HUDEP-2 (cell line): ENCODE data around the gene PHACTR3.

Source experiments
- DNase-seq, 76 experiments: peaks; one replicate each; lab custom pipeline; 2025; ENCODE audit not compliant: unreplicated experiment in 76 of 76; lab: John Stamatoyannopoulos, UW

PHACTR3 gene

DNA sequence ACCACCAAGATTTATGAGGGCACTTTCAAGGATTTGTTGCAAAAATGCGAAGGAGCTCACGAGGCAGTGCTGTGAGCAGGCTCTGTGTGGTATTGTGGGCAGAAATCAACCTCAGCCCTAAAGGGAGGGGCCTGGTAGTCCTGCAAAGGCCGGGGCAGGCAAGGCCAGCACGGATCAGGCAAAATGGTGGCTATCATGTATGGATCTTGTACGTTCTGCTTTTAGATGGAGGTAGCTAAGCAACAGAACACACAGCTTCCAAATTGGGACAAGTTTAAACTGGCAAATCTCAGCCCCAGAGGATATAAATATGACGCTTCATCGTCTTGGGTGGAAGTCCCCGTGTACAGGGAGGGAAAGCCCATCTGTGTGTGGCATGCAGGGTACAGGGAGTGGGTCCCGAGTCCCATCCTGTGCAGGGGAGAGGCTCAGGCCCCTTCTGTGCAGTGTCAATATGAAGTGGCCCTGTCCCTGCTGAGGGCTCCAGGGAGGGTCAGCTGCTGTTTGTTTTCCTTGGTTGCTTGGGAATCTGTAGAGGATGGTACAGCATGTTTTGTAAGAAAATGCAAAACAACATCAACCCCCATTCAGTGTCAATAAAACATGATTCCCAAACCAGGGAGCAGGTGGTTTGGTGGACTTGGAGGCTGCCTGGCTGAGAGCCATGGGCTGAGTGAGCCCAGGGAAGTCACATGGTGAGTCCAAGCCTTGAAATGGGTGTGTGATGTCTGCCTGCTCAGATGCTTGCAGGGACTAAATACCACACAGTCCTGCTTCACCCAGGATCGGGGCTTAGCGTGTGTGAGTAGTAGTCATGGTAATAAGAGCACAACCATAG lies 216.1 kb downstream of the PHACTR3 start:
- DNase-seq = no peak

DNA sequence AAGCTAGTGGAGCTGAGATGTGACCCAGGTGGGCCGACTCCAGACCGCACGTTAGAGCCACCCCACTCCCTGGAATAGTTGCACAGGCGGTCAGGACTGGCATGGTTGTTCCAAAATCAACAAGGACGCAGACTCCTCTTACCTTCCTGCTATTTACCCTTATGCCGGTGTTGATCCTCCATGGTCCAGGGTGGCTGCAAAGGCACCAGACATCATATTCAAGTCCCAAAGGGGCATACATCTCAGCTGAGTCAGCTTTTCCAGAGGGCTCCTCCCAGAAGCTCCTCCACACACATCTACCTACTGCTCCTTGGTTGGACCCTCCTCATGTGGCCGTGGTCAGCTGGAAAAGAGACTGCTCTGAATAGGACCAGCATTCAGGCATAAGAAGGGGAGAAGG lies 216.9 kb downstream of the PHACTR3 start:
- DNase-seq = no peak

DNA sequence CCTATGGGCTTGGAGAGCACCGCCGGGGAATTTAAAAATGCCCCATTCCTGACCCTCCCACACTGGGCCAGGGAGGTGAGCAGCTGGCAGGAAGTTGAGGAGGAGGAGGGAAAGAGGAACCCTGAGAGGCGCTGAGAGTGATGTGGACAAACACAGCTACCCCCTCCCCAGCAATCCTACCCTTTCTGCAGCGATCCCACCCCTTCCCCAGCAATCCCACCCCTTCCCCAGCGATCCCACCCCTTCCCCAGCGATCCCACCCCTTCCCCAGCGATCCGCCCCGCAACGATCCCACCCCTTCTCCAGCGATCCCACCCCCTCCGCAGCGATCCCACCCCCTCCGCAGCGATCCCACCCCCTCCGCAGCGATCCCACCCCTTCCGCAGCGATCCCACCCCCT lies 217.4 kb downstream of the PHACTR3 start:
- DNase-seq = no peak

DNA sequence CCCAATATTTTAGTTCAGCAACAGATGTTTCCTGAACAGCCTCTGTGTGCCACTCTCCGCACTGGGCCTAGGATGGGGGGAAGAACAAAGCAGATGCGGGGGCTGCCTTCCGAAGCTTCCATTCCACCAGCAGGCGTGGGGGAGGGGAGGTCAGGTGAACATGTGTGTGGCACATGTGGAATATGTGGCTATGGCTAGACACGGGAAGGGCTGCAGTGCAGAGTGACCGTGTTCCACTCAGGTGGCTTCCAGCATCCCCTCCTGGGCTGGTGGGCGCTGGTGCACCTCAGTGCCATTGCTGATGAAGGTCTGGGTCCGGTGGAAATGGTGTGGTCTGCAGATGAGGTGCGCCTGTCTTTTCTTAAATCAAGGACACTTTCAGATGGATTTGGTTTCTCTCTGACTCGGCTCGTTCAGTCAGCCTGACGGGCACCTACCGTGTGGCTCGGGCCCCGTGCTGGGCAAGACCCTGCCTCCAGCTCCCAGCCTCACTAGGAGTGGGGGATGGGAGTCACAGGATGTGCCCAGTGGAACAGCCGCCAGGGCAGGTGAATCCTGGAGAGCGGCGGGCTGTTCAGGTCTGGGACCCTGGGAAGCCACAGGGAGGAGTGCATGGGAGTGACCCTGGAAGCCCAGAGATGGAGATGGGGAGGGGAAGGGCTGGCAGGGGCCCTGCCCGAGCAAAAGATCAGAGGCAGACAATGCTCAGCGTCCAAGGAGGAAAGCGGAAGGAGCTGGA lies 218.1 kb downstream of the PHACTR3 start:
- no peak for DNase-seq

- no peak for DNase-seq
These were observed 218.7 kb downstream of the PHACTR3 start for GRCh38 chr20:59823030-59823423.

DNA sequence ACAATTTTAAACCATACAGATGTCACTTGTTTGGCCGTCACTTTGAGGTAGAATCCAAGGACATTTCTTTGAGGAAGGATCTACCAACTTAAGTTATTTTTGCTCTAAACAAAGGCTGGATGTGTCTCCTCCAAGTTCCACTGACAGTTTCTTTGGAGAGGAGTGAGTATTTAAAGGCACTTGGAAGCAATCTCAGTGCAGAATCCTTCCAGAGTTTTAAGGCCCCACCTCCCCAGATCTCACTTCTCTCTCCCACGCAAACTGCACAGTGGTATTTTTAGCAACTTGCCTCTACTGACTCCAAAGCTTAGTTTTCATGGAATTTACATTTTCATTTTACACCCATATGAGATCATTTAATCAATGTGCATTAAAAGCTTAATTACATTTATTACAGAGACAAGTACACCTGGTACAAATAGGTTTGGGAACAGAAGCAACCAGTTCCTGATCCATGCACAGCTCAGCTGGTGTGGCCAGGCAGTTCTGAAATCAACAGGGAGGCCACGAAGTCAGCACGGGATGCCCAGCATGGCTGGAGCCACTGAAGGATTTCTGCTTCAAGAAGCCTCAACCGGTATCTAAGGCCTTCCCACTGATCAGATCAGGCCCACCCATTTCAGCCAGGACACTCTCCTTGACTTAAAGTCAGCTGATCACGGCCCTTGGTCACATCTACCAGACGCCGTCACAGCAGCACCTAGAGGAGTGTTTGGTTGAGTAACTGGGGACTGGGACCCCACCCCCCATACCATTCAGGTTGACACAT lies 219.3 kb downstream of the PHACTR3 start:
- DNase-seq = no peak

DNA sequence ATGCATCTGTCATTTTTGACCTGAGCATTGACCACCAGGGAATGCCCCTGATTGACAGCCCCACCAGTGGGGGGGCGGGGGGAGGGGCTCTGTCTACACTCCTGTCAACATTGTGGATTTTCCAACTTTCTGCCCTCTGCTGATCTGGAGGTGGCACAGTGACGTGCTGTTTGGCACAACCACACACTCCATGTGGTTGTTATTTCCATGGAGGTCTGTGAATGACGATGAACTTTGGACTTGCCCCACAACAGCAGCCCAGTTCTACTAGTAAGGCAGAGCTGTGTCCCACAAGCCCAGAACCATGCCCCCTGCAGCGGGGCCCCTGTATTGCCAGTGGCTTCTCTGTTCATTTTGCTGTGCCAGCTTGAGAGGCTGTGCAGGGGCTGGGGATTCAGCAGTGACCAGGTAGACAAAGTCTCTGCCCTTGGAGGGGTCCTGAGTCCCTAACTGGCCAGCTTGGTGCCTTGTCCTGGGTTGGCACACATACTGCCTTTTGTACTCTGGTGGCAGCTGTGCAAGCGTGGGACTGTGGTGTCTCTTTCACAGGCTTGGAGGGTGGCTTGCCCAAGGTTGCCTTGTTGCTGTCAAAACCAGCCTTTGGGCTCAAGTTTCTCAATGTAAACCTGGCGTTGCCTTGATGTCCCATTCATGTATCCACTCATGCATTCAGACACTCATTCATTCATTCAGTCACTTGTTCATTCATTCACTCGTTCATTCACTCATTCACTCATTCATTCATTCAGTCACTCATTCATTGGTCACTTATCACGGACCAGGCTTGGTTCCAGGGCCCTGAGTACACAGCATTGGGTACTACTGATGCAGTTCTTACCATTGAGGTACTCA lies 220.6 kb downstream of the PHACTR3 start:
- DNase-seq = no peak

DNA sequence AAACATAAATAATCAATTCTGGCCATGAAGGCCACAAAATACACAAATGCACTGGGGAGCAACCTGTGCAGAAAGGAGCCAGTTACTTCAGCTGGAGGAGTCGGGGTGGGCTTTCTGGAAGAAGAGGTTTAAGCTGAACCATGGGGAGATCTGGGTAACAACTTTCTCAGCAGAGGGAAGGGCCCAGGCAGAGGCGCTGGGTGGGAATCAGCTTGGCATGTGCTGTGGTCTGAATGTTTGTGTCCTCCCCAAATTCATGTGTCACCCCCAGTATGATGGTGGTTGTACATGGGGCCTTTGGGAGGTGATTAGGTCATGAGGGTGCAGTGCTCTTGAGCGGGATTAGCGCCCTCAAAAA lies 221.2 kb downstream of the PHACTR3 start:
- no peak for DNase-seq

GRCh38 chr20:59825944-59826759 lies 221.8 kb downstream of the PHACTR3 start:
- no peak for DNase-seq

DNA sequence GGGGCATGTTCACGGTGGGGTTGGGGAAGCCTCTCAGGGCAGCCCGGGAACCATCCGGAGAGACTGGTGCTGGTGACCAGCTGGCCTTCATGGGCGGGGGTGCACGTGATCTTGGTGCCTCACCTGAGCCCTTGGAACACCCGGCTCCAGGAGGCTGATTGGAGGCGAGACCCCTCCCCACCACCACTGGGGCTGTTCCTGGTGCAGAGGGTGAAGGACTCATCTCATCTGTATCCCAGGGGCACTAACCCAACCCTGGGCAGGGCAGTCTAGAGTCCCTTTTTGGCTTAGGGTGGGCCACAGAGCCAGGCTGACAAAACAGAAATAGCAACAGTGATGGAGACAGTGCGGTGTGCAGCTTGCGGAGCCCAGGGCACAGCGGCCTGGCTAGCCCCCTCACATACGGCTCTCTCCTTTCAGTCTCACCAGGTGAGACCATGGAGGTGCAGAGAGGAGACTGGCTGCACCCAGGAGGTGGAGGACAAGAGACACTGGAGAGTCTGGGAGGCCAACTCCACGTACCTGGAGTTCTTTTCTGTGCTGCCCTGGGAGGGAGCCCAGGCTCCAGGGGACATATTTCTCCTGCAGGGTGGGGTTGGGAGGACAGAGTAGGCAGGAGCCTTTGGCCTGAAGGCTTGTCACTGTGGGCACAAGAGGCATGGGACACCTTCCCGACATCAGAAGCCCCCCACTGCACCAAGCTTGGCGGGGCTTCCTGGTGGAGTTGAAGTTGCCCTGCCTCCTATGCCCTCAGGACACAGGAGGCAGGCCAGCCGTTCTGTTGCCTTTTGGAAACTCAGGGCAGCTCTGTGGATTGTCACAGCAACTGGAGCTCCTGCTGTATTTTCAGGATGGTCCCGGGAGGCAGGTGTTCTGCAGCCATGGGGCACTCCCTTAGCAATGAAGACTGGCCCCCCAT lies 223.1 kb downstream of the PHACTR3 start:
- DNase-seq = no peak

DNA sequence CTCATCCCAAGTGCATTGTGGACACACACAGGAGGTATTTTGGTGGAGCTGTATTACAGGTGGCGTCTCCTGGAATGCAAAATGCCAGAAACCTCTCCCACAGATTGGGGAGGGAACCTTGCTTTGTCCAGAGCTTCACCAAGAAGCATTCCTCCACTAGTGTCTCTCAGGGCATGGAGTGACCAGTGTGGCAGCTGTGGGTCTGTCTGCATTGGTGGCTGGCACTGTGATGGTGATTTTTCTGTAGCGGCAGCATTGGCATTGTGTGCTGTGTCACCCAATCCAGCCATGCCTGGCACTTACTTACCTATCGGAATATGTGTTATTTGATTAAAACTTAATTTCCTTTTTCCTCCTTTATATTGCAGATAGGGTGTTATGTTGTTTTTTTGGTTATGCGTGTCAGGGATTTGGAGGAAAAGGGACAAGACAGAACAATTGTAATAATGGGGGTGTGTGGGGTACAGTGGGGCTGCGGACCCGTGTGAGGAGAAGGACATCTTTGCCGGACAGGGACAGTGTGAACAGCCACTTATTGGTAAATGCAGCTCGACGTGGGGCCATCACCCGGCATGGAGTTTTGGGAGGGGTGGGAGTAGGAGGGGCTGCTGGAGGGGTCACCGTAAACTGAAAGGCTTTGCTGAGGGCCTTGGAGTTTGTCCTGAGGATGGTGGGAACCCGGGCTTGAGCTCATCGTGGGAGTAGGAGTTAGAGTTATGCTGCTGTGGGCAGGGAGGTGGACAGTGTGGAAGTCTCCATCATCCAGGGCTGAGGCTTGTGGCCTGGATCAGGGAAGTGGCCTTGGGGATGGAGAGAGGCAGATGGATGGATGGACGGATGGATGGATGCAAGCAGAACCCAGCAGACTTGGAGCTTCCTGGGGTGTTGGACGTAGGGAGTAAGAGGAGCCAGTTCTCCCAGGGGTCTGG lies 224.0 kb downstream of the PHACTR3 start:
- DNase-seq = no peak

GRCh38 chr20:59829054-59829785 lies 224.9 kb downstream of the PHACTR3 start:
- no peak for DNase-seq

DNA sequence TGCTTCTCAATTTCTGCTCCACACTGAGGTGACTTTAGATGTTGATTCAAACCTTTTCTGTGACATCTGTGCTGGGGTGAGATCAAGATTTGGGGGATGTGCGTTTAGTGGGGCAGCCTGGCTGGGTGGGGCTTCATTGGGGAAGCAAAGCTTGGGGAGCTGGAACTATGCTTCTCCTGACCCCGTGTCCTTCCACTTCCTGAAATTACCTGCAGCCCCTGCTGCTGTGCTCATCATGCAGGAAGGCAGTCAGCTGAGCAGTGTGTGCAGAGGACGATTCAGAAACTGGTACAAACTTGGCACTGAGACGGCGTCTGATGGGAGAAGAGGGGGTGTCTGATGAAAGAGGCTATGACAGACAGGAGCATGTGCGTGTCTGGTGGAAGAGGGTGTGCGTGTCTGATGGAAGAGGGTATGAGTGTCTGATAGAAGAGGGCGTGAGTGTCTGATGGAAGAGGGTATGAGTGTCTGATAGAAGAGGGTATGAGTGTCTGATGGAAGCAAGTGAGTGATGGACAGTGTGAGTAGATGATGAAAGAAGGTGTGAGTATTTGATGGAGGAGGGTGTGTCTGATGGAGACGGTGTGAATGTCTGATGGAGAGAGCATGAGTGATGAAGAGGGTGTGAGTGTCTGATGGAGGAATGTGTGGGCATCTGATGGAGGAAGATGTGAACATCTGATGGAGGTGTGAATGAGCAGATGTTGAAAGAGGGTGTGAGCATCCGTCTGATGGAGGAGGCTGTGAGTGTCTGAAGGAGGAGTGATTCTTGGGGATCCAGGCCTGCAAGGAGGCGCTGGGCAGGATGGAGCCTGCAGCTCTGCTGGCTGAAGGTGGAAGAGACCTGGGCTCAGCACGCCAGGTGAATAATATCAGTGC lies 225.7 kb downstream of the PHACTR3 start:
- DNase-seq = no peak

- DNase-seq = no peak
These were observed 226.3 kb downstream of the PHACTR3 start for GRCh38 chr20:59830665-59831023.

DNA sequence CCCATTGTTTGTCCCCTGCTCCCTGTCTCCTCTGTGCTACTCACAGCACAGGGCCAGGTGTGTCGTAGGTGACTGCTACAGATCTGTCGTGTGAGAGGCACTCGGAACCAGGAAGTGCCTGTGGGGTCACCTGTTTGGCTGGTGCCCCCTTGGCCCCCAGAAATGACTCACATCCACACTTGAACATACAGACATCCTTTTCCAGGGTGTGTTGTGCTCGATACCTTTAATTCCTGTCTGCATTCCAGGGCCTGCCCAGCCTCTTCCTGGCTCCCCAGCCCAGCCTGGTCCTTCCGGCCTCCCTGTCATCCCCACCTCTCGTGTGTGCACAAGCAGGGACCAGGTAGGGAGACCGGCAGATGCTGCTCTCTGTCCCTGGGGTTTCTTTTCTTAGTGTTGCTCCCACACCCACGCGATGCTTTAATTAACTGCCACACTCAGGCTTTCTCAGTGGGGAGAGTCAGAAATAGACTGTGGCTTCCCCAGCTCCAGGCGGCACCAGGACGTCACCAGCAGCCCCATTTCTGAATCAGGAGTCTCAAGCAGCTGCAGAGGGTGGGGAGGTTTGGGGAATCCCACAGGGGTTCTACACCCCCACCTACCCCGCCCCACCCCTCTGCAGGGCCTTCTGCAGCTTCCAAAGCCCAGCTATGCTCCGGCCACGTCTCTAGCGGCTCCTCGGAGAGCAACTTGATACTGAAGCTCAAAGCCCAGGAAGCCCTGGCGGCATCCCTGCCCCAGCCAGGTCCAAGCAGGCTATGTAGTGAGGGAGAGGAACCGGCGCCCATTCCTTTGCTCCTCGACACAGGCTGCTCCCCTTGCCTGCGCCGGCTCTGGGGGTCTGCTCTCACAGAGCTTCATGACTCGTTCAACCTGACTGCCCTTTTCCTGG lies 226.9 kb downstream of the PHACTR3 start:
- DNase-seq = no peak
